ENCODE measurements around the gene LGR4. TPM values are rescaled to one million over a fixed set of nuclear protein-coding genes. Genes with fewer than 3 reads are reported as not detected.

Gene LGR4
- total RNA-seq, 1 experiment from 2014 or later = 37.1 TPM

DNA sequence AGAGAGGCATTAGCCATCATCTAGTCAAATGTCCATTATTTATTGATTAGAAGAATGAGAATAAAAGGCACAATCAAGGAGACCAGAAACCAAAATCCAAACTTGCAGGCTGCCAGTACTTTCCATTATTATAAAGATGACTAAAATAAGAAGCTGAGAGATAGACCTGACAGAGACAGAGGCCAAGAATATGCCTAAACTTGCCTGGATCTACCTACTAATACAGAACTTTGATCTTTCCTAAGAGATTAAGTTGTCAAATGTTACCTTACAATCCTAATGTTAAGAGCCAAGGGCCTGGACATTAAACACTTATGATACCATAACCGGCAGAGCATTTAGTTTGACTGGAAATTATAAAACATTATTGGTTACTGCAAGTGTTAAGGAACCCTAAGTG is 6.2 kb downstream of the LGR4 start:
- no peak for DNase-seq
- ChIA-PET CTCF (no interaction called here), POLR2A (no interaction called here)
- Histone ChIP-seq H3K4me1 (peaks cover 51% of the 10 kb centered on the region), H3K27me3 (replicated peaks; ENCODE audit: control insufficient read depth, insufficient read depth, low read length) (no peaks in the 10 kb centered on the region), H3K36me3 (ENCODE audit: control insufficient read depth, insufficient read depth, low read length) (no peaks in the 10 kb centered on the region; the same call in none of the 2 replicates), H3K9me3 (no peaks in the 10 kb centered on the region), H3K4me3 (ENCODE audit: low read depth, low read length) (no peak overlapping the region)
- H3K4me1 Mint-ChIP-seq (ENCODE audit: low read depth, unreplicated experiment) = peaks cover 29% of the 10 kb centered on the region
- no peak overlapping the region for H3K4me3 Mint-ChIP-seq (ENCODE audit: unreplicated experiment)
- no peak overlapping the region for H3K27ac Mint-ChIP-seq (ENCODE audit: unreplicated experiment)
- no peaks in the 10 kb centered on the region for H3K9me3 Mint-ChIP-seq (ENCODE audit: unreplicated experiment)
- no peaks in the 10 kb centered on the region for H3K27me3 Mint-ChIP-seq (ENCODE audit: insufficient read depth, unreplicated experiment)
- intact Hi-C loops (cut with micrococcal nuclease; ENCODE audit: unreplicated experiment) = no loop called here
- H3K36me3 Mint-ChIP-seq (ENCODE audit: insufficient read depth, unreplicated experiment) = no peaks in the 10 kb centered on the region
- TF ChIP-seq, protein P1, sequence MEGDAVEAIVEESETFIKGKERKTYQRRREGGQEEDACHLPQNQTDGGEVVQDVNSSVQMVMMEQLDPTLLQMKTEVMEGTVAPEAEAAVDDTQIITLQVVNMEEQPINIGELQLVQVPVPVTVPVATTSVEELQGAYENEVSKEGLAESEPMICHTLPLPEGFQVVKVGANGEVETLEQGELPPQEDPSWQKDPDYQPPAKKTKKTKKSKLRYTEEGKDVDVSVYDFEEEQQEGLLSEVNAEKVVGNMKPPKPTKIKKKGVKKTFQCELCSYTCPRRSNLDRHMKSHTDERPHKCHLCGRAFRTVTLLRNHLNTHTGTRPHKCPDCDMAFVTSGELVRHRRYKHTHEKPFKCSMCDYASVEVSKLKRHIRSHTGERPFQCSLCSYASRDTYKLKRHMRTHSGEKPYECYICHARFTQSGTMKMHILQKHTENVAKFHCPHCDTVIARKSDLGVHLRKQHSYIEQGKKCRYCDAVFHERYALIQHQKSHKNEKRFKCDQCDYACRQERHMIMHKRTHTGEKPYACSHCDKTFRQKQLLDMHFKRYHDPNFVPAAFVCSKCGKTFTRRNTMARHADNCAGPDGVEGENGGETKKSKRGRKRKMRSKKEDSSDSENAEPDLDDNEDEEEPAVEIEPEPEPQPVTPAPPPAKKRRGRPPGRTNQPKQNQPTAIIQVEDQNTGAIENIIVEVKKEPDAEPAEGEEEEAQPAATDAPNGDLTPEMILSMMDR (IDR thresholded peaks at IDR 0.05; ENCODE audit: insufficient read depth in 1 of 2, low read depth in 1 of 2, low read length in 1 of 2, severe bottlenecking in 1 of 2, unreplicated experiment in 1 of 2) = no peak
- no TSS peak for BruUV-seq (replicated peaks)

DNA sequence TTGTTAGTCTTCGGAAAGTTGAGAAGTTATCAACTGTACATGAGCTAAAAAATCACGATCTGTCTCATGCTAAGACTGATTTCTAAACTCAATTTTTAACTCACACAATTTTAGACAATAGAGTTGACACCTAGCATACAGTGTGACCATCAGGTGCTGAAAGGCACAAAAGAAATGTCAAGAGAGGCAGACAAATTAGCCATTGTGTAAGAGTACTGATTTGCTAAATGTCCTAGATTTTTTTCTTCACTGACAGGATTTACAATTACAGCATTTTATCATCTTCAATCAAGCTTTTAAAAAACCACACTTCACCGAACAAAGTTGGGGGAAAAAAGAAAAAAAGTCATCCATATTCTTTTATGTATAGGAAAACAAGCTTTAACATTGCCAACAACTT is 7.0 kb downstream of the LGR4 start:
- H3K36me3 ChIP-seq (ENCODE audit: control insufficient read depth, insufficient read depth, low read length) = no peaks in the 10 kb centered on the region; the same call in none of the 2 replicates
- TF ChIP-seq, protein P1 (IDR thresholded peaks at IDR 0.05; ENCODE audit: insufficient read depth in 1 of 2, low read depth in 1 of 2, low read length in 1 of 2, severe bottlenecking in 1 of 2, unreplicated experiment in 1 of 2) = no peak
- POLR2A ChIA-PET = no interaction called here
- no peak overlapping the region for H3K27ac Mint-ChIP-seq (ENCODE audit: unreplicated experiment)
- H3K9me3 Mint-ChIP-seq (ENCODE audit: unreplicated experiment) = no peaks in the 10 kb centered on the region
- H3K4me3 Mint-ChIP-seq (ENCODE audit: unreplicated experiment) = no peak overlapping the region
- no peak for DNase-seq
- CTCF ChIA-PET = interaction anchor here (1.3 kb wide), 1 partner anchor 20 kb away, joined by 4 read pairs; no protein-coding TSS in a partner anchor
- intact Hi-C loops (cut with micrococcal nuclease; ENCODE audit: unreplicated experiment) = no loop called here
- no peaks in the 10 kb centered on the region for H3K36me3 Mint-ChIP-seq (ENCODE audit: insufficient read depth, unreplicated experiment)
- no peaks in the 10 kb centered on the region for H3K9me3 ChIP-seq
- BruUV-seq (replicated peaks) = no TSS peak
- peaks cover 51% of the 10 kb centered on the region for H3K4me1 ChIP-seq
- no peaks in the 10 kb centered on the region for H3K27me3 ChIP-seq (replicated peaks; ENCODE audit: control insufficient read depth, insufficient read depth, low read length)
- no peaks in the 10 kb centered on the region for H3K27me3 Mint-ChIP-seq (ENCODE audit: insufficient read depth, unreplicated experiment)
- peaks cover 29% of the 10 kb centered on the region for H3K4me1 Mint-ChIP-seq (ENCODE audit: low read depth, unreplicated experiment)
- H3K4me3 ChIP-seq (ENCODE audit: low read depth, low read length) = no peak overlapping the region

DNA sequence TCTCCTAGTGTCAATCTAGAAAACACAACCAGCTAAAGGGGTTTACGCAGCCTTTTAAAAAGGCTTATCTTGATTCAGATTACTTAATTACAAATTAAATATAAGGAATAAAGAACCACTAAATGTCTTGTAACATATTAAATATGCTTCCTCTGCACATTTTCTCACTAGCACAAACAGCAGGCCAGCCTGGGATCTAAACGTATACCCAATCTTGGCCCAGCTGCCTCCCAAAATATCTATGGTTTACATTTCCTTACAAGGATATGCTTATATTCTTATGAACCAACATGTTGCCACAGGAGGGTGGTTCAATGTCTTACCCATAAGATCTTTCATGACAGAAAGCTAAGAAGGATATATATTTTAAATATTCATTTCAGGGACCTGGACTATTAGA is 7.7 kb downstream of the LGR4 start:
- ChIA-PET CTCF (interaction anchor here (0.6 to 1.3 kb wide), 3 partner anchors 9 to 69 kb away, joined by 3 to 4 read pairs (median 3); no protein-coding TSS in a partner anchor), POLR2A (interaction anchor here (1.0 to 1.2 kb wide), 2 partner anchors 8 to 69 kb away, joined by 5 to 17 read pairs; partner anchors contain the start of gene LGR4)
- no TSS peak for BruUV-seq (replicated peaks)
- no peaks in the 10 kb centered on the region; the same call in none of the 2 replicates for H3K36me3 ChIP-seq (ENCODE audit: control insufficient read depth, insufficient read depth, low read length)
- H3K4me3 Mint-ChIP-seq (ENCODE audit: unreplicated experiment) = no peak overlapping the region
- H3K27me3 Mint-ChIP-seq (ENCODE audit: insufficient read depth, unreplicated experiment) = no peaks in the 10 kb centered on the region
- TF ChIP-seq, protein P1 (IDR thresholded peaks at IDR 0.05; ENCODE audit: insufficient read depth in 1 of 2, low read depth in 1 of 2, low read length in 1 of 2, severe bottlenecking in 1 of 2, unreplicated experiment in 1 of 2) = no peak
- no peak for DNase-seq
- no peaks in the 10 kb centered on the region for H3K9me3 Mint-ChIP-seq (ENCODE audit: unreplicated experiment)
- no peaks in the 10 kb centered on the region for H3K27me3 ChIP-seq (replicated peaks; ENCODE audit: control insufficient read depth, insufficient read depth, low read length)
- H3K9me3 ChIP-seq = no peaks in the 10 kb centered on the region
- no peak overlapping the region for H3K4me3 ChIP-seq (ENCODE audit: low read depth, low read length)
- no peaks in the 10 kb centered on the region for H3K36me3 Mint-ChIP-seq (ENCODE audit: insufficient read depth, unreplicated experiment)
- no peak overlapping the region for H3K27ac Mint-ChIP-seq (ENCODE audit: unreplicated experiment)
- peaks cover 46% of the 10 kb centered on the region for H3K4me1 ChIP-seq
- H3K4me1 Mint-ChIP-seq (ENCODE audit: low read depth, unreplicated experiment) = peaks cover 33% of the 10 kb centered on the region
- intact Hi-C loops (cut with micrococcal nuclease; ENCODE audit: unreplicated experiment) = no loop called here
